Measurements from ENCODE around the gene TRMT2A. TPM values are rescaled to one million over a fixed set of nuclear protein-coding genes. Genes with fewer than 3 reads are reported as not detected.

The TRMT2A gene
- total RNA-seq, 1 donor from 2014 or later = 161 TPM

- TF ChIP-seq CTCF (IDR thresholded peaks at IDR 0.05) = no peak
- peaks cover 53 to 72% of the 10 kb centered on the region in 2 donors for H3K36me3 ChIP-seq
These were observed 15.4 kb downstream of the TRMT2A start for GRCh38 chr22:20101638-20102037.

GRCh38 chr22:20099099-20099711 lies 17.8 kb downstream of the TRMT2A start:
- H3K27ac ChIP-seq = no peak overlapping the region
- intact Hi-C loops (cut with DNase I) = no loop called here
- no peak for TF ChIP-seq CTCF (IDR thresholded peaks at IDR 0.05)
- H3K36me3 ChIP-seq = peaks cover 46 to 76% of the 10 kb centered on the region in 2 donors
- no peak for DNase-seq (ENCODE audit: low spot score in 2 of 2)
- no peaks in the 10 kb centered on the region for H3K4me1 ChIP-seq
- H3K9me3 ChIP-seq = no peaks in the 10 kb centered on the region
- no peak overlapping the region for H3K4me3 ChIP-seq
- H3K27me3 ChIP-seq = no peaks in the 10 kb centered on the region

More at GRCh38 chr22:20101638-20102037, 15.4 kb downstream of the TRMT2A start:
- intact Hi-C loops (cut with DNase I) = no loop called here
- Histone ChIP-seq H3K9me3 (no peaks in the 10 kb centered on the region), H3K27me3 (no peaks in the 10 kb centered on the region), H3K27ac (no peak overlapping the region), H3K4me3 (no peak overlapping the region), H3K4me1 (no peaks in the 10 kb centered on the region)
- DNase-seq (ENCODE audit: low spot score in 2 of 2) = no peak

GRCh38 chr22:20096574-20097420 lies 20.2 kb downstream of the TRMT2A start:
- no peak for TF ChIP-seq CTCF (IDR thresholded peaks at IDR 0.05)
- intact Hi-C loops (cut with DNase I) = no loop called here
- H3K9me3 ChIP-seq = no peaks in the 10 kb centered on the region
- H3K36me3 ChIP-seq = peaks cover 57 to 94% of the 10 kb centered on the region in 2 donors
- peaks cover 0 to 3% of the 10 kb centered on the region in 2 donors for H3K4me1 ChIP-seq
- no peaks in the 10 kb centered on the region for H3K27me3 ChIP-seq
- no peak for DNase-seq (ENCODE audit: low spot score in 2 of 2)
- H3K27ac ChIP-seq = no peak overlapping the region
- no peak overlapping the region for H3K4me3 ChIP-seq

- Histone ChIP-seq H3K4me1 (peaks cover 0 to 3% of the 10 kb centered on the region in 2 donors), H3K36me3 (peaks cover 63 to 97% of the 10 kb centered on the region in 2 donors), H3K27me3 (no peaks in the 10 kb centered on the region), H3K4me3 (no peak overlapping the region), H3K9me3 (no peaks in the 10 kb centered on the region), H3K27ac (no peak overlapping the region)
- TF ChIP-seq CTCF (IDR thresholded peaks at IDR 0.05) = no peak
- intact Hi-C loops (cut with DNase I) = no loop called here
- DNase-seq (ENCODE audit: low spot score in 2 of 2) = no peak
These were observed 21.5 kb downstream of the TRMT2A start for GRCh38 chr22:20095521-20095920.

- intact Hi-C loops (cut with DNase I) = no loop called here
These were observed 22.7 kb downstream of the TRMT2A start for GRCh38 chr22:20094197-20094807.

More at GRCh38 chr22:20094197-20094807, 22.7 kb downstream of the TRMT2A start:
- Histone ChIP-seq H3K4me3 (no peak overlapping the region), H3K4me1 (peaks cover 0 to 3% of the 10 kb centered on the region in 2 donors), H3K36me3 (peaks cover 64 to 97% of the 10 kb centered on the region in 2 donors), H3K27ac (no peak overlapping the region), H3K9me3 (no peaks in the 10 kb centered on the region), H3K27me3 (no peaks in the 10 kb centered on the region)
- no peak for DNase-seq (ENCODE audit: low spot score in 2 of 2)
- TF ChIP-seq CTCF (IDR thresholded peaks at IDR 0.05) = no peak

Measured in ascending aorta (tissue), 2 donors.